H1 (cell line): ENCODE measurements around the gene TPD52L3. TPM values are rescaled to one million over a fixed set of nuclear protein-coding genes. Genes with fewer than 3 reads are reported as not detected.
A peak's percentile ranks its signal among the peaks of the same experiment; 100 is the strongest.

ENCODE experiments used
- RAD21 ChIP-seq, 2 experiments: IDR thresholded peaks in 1 of 2; conservative IDR thresholded peaks in 1 of 2; 2 replicates each; pipeline ENCODE4 v1.6.1; 2011; ENCODE audit warnings: low read depth in 2 of 2, low read length in 2 of 2, improper control_type of control experiment in 1 of 2, inconsistent platforms in 1 of 2, mild to moderate bottlenecking in 1 of 2, moderate library complexity in 1 of 2
- SIX5 ChIP-seq: IDR thresholded peaks from 2 replicates; pipeline ENCODE4 v1.6.1; 2011; ENCODE audit warnings: mild to moderate bottlenecking, low read depth, low read length
- polyA plus RNA-seq, 7 experiments: library from polyadenylated mRNA; depleted of rRNA in 3 of 7; stranded (reverse) in 5 of 7; unstranded in 2 of 7; fragments of >200 nt in 5 of 7; fragments of 200-250 nt in 2 of 7; gene quantifications; 1 replicate in 5 of 7; 2 replicates in 1 of 7; 4 replicates in 1 of 7; pipeline versions ENCODE4 v1.2.1 to v1.2.3, GENCODE V29; 2011 to 2013; ENCODE audit warnings: missing spikeins in 2 of 7, mixed read lengths in 2 of 7
- total RNA-seq: library from RNA; stranded (reverse); fragmentation: NEBNext Ultra II Directional; extraction: Animal tissue kit (Norgen Biotek cat#: 25700); gene quantifications from 2 replicates; pipeline ENCODE4 v1.2.1, GENCODE V29; 2021

TPD52L3 gene
- total and polyA plus RNA-seq, 2 of the 8 experiments (the other 6 are each of a cell fraction or from before 2014, with no cell fraction given) = not detected

GRCh38 chr9:6305954-6306563 is 22.1 kb upstream of the TPD52L3 start (continued):
- TF ChIP-seq SIX5 (no peak), RAD21 (IDR thresholded peaks at IDR 0.05 in 1 of 2, conservative IDR thresholded peaks at IDR 0.05 in 1 of 2; ENCODE audit: low read depth in 2 of 2, low read length in 2 of 2) (peak; percentile 82 to 85)
